Cardiac atrium fibroblast (primary cell): ENCODE data around the gene C4BPA. TPM values are rescaled to one million over a fixed set of nuclear protein-coding genes. Genes with fewer than 3 reads are reported as not detected.

Source experiments
- total RNA-seq: library from RNA; depleted of rRNA; stranded (reverse); fragments of >200 nt; gene quantifications from 2 replicates; pipeline ENCODE4 v1.2.3, GENCODE V29; 2015

The C4BPA gene
- total RNA-seq = under 0.01 TPM in 1 of 2 replicates, not detected in the other

GRCh38 chr1:207103892-207104373, at the start of gene C4BPA:
C4BPA (plus strand) TSS chr1:207104233; CDS start chr1:207113026, 8,793 bp downstream.

GRCh38 chr1:207088701-207089626, 15.1 kb upstream of the C4BPA start, which contains the start of gene C4BPB:
C4BPB (plus strand) TSS chr1:207088860; CDS start chr1:207089532, 672 bp downstream.

Other genes with a start within 250 kb of the C4BPA start
- gene IL20, start 238.6 kb upstream of the C4BPA start, total RNA-seq = not detected in 2 replicates
- 0.81 TPM in 1 of 2 replicates, not detected in the other for gene IL24, start 206.8 kb upstream of the C4BPA start, total RNA-seq
- gene FCMR, start 182.3 kb upstream of the C4BPA start, total RNA-seq = 1.8 and 8.1 TPM in 2 replicates
- not detected in 2 replicates for gene PIGR, start 157.8 kb upstream of the C4BPA start, total RNA-seq
- not detected in 2 replicates for gene FCAMR, start 133.8 kb upstream of the C4BPA start, total RNA-seq
- gene C1orf116, start 71.5 kb upstream of the C4BPA start, total RNA-seq = not detected in 2 replicates
- 3.8 and 4.5 TPM in 2 replicates for gene YOD1, start 53.0 kb upstream of the C4BPA start, total RNA-seq
- gene PFKFB2, start 51.0 kb upstream of the C4BPA start, total RNA-seq = 0.72 and 2.4 TPM in 2 replicates
- not detected in 2 replicates for gene C4BPB, start 15.4 kb upstream of the C4BPA start, total RNA-seq
- gene CD55, start 217.4 kb downstream of the C4BPA start, total RNA-seq = 33.4 and 43.9 TPM in 2 replicates